ENCODE results near the gene GMCL2. TPM values are rescaled to one million over a fixed set of nuclear protein-coding genes. Genes with fewer than 3 reads are reported as not detected.
A peak's percentile ranks its signal among the peaks of the same experiment; 100 is the strongest.

The GMCL2 gene
- total RNA-seq, 1 donor from 2014 or later: not detected

DNA sequence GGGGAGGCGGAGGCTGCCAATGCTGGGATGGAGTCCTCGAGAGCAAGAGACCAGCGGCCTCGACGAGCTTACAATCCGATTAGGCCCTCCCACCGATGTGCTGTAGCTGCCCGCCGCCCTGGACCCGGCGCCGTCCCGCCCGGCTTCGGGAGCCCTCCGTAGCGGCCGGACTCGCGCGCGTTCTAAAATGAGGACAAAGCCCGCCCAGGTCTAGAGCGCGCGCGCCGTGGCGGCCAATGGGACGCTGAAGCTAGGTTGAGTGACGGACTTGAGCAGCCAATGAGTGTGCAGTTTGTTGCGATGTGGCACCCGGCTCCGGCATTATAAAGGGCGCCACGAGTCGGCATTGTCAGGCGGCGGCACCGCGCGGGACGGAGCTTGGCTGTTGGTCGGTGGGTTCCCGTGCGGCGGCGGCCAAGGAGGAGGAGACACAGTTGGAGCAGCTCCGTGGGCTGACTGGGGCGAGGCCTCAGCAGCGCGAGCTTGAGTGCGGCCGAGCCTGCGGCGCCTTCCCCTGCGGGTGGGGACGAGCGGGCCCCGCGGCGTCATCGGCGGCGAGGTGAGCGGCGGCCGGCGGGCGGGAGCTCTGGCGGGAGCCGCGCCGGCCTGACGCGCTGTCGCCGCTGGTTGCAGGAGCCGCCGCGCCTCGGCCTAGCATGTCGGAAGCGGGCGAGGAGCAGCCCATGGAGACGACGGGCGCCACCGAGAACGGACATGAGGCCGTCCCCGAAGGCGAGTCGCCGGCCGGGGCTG is 17.2 kb upstream of the GMCL2 start, which contains the start of gene HNRNPAB:
HNRNPAB (plus strand) TSS at position 352 of the 753 bp plus-strand sequence; CDS start at position 657, 305 bp downstream.
- TF ChIP-seq, protein P1, sequence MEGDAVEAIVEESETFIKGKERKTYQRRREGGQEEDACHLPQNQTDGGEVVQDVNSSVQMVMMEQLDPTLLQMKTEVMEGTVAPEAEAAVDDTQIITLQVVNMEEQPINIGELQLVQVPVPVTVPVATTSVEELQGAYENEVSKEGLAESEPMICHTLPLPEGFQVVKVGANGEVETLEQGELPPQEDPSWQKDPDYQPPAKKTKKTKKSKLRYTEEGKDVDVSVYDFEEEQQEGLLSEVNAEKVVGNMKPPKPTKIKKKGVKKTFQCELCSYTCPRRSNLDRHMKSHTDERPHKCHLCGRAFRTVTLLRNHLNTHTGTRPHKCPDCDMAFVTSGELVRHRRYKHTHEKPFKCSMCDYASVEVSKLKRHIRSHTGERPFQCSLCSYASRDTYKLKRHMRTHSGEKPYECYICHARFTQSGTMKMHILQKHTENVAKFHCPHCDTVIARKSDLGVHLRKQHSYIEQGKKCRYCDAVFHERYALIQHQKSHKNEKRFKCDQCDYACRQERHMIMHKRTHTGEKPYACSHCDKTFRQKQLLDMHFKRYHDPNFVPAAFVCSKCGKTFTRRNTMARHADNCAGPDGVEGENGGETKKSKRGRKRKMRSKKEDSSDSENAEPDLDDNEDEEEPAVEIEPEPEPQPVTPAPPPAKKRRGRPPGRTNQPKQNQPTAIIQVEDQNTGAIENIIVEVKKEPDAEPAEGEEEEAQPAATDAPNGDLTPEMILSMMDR (IDR thresholded peaks at IDR 0.05): no peak
- intact Hi-C loops (cut with DNase I): no loop called here
- ATAC-seq: peak; percentile 94 to 95
- Histone ChIP-seq H3K27me3 (ENCODE audit: low read depth) (no peaks in the 10 kb centered on the region), H3K9me3 (no peaks in the 10 kb centered on the region), H3K4me3 (peak within 1 kb of the TSS; percentile 84), H3K36me3 (peaks cover 33% of the 10 kb centered on the region), H3K27ac (peak within 1 kb of the TSS; percentile 93), H3K4me1 (peaks cover 28% of the 10 kb centered on the region)
- peak; percentile 93 for DNase-seq

DNA sequence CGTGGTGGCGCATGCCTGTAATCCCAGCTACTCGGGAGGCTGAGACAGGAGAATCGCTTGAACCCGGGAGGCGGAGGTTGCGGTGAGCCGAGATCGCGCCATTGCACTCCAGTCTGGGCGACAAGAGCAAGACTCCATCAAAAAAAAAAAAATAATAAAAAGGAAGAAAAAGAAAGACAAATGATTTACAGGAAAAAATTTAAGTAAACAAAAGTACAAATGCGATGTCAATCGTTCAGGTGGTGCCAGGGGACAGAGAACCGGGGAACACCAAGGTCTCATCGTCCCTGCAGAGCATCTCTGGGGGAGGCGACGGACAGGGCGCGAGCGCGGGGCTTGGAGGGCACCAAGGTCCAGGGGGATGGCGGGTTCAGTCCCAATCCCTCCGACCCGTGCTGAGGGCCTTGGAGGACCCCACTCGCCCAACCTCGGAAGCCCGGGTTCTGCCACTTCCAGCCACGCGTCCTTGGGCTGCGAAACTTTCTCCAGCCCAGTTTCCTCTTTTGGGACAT is 16.6 kb upstream of the GMCL2 start:
- intact Hi-C loops (cut with DNase I): no loop called here
- Histone ChIP-seq H3K9me3 (no peaks in the 10 kb centered on the region), H3K4me3 (peak overlapping the region; percentile 84), H3K36me3 (peaks cover 27% of the 10 kb centered on the region), H3K27ac (peak overlapping the region; percentile 93), H3K27me3 (ENCODE audit: low read depth) (no peaks in the 10 kb centered on the region), H3K4me1 (peaks cover 28% of the 10 kb centered on the region)
- ATAC-seq (peak in 1 of 2 donors; percentile 1), DNase-seq (no peak)
- TF ChIP-seq, protein P1 (IDR thresholded peaks at IDR 0.05): no peak

DNA sequence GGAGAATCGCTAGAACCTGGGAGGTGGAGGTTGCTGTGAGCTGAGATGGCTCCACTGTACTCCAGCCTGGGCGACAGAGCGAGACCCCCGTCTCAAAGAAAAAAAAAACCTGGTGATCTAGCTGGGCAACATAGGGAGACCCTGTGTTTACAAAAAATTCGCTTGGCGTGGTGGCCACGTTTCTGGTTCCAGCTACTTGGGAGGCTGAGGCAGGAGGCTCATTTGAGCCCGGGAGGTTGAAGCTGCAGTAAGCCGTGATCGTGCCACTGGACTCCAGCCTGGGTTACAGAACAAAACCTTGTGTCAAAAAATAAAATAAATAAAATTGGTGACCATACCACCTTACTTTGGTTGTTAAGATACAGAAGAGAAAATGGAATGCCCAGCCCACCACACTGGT is 15.4 kb upstream of the GMCL2 start:
- H3K27me3 ChIP-seq (ENCODE audit: low read depth): no peaks in the 10 kb centered on the region
- no peaks in the 10 kb centered on the region for H3K9me3 ChIP-seq
- DNase-seq: no peak
- H3K36me3 ChIP-seq: peaks cover 15% of the 10 kb centered on the region
- no peak for ATAC-seq
- peaks cover 21% of the 10 kb centered on the region for H3K4me1 ChIP-seq
- TF ChIP-seq, protein P1 (IDR thresholded peaks at IDR 0.05): no peak
- intact Hi-C loops (cut with DNase I): no loop called here
- no peak overlapping the region for H3K4me3 ChIP-seq
- no peak overlapping the region for H3K27ac ChIP-seq

DNA sequence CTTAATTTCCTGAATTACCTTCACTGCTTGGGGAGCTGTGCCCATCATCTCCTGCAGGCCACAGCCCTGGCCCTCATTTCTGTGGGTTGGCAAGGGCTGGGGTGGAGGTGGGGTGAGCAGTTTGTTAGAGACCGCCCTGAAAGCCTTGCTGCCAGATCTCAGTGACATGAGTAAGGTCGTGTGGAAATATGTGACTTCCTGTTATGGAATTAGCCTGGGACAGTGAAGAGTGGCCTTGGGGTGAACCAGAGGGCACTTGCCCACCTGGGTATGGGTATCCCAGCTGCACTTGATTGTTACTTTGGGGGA is 14.7 kb upstream of the GMCL2 start:
- ATAC-seq (no peak), DNase-seq (no peak)
- peaks cover 15% of the 10 kb centered on the region for H3K4me1 ChIP-seq
- H3K9me3 ChIP-seq: no peaks in the 10 kb centered on the region
- H3K27me3 ChIP-seq (ENCODE audit: low read depth): no peaks in the 10 kb centered on the region
- H3K27ac ChIP-seq: no peak overlapping the region
- intact Hi-C loops (cut with DNase I): no loop called here
- H3K4me3 ChIP-seq: no peak overlapping the region
- TF ChIP-seq, protein P1 (IDR thresholded peaks at IDR 0.05): no peak
- H3K36me3 ChIP-seq: peaks cover 8% of the 10 kb centered on the region

DNA sequence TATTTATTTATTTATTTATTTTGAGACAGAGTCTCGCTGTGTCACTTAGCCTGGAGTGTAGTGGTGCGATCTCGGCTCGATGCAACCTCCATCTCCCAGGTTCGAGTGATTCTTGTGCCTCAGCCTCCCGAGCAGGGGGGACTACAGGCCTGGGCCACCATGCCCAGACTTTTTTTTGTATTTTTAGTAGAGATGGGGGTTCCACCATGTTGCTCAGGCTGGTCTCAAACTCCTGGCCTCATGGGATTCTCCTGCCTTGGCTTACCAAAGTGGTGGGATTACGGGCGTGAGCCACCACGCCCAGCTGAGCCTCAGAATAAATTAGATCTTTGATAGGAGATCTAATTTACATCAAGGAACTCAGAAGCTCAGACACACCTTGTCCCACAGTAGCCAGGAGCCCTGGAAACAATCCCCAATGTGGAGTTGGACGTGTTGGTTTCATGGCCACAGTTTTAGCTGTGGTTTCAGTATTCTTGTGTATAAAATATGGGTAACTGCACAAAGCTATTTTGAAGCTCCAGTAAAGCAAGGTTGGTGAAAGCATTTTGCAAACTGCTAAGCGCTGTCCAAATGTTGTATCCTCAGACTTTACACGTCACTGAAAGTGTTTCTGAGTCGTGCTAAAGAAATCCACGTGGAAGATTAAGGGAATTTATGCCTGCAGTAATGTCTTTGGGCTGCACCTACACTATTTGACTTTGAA is 14.2 kb upstream of the GMCL2 start:
- Histone ChIP-seq H3K36me3 (peaks cover 3% of the 10 kb centered on the region), H3K9me3 (no peaks in the 10 kb centered on the region), H3K27me3 (ENCODE audit: low read depth) (no peaks in the 10 kb centered on the region), H3K4me3 (no peak overlapping the region), H3K27ac (no peak overlapping the region), H3K4me1 (peaks cover 10% of the 10 kb centered on the region)
- DNase-seq (no peak), ATAC-seq (no peak)
- TF ChIP-seq, protein P1 (IDR thresholded peaks at IDR 0.05): no peak
- intact Hi-C loops (cut with DNase I): no loop called here
